MG63 (cell line): Measurements from ENCODE around the gene GJB5. TPM values are rescaled to one million over a fixed set of nuclear protein-coding genes. Genes with fewer than 3 reads are reported as not detected.
A peak's percentile ranks its signal among the peaks of the same experiment; 100 is the strongest.

ENCODE experiments used
- DNase-seq: peaks from one replicate; pipeline ENCODE4 v3.0.0-alpha.2; 2020
- H3K27me3 ChIP-seq: fragments of 250-450 bp; sonication (Bioruptor Pico); 2 replicates; pipeline ENCODE4 v1.5.1; 2020; ENCODE audit warnings: mild to moderate bottlenecking, moderate library complexity
- H3K36me3 ChIP-seq: fragments of 250-450 bp; sonication (Bioruptor Pico); 2 replicates; pipeline ENCODE4 v1.5.1; 2020; ENCODE audit warnings: mild to moderate bottlenecking, moderate library complexity
- H3K4me3 ChIP-seq: fragments of 250-450 bp; sonication (Bioruptor Pico); 2 replicates; pipeline ENCODE4 v1.5.1; 2020; ENCODE audit warnings: mild to moderate bottlenecking, moderate library complexity
- H3K9me3 ChIP-seq: fragments of 250-450 bp; sonication (Bioruptor Pico); 2 replicates; pipeline ENCODE4 v1.5.1; 2020; ENCODE audit warnings: mild to moderate bottlenecking, moderate library complexity
- total RNA-seq: library from RNA; depleted of rRNA; stranded (reverse); fragments of >200 nt; shearing (Covaris generic); gene quantifications from 2 replicates; pipeline ENCODE4 v1.2.3, GENCODE V29; 2014; ENCODE audit warnings: low replicate concordance

GJB5 gene
- total RNA-seq, 1 experiment from 2014 or later: not detected

DNA sequence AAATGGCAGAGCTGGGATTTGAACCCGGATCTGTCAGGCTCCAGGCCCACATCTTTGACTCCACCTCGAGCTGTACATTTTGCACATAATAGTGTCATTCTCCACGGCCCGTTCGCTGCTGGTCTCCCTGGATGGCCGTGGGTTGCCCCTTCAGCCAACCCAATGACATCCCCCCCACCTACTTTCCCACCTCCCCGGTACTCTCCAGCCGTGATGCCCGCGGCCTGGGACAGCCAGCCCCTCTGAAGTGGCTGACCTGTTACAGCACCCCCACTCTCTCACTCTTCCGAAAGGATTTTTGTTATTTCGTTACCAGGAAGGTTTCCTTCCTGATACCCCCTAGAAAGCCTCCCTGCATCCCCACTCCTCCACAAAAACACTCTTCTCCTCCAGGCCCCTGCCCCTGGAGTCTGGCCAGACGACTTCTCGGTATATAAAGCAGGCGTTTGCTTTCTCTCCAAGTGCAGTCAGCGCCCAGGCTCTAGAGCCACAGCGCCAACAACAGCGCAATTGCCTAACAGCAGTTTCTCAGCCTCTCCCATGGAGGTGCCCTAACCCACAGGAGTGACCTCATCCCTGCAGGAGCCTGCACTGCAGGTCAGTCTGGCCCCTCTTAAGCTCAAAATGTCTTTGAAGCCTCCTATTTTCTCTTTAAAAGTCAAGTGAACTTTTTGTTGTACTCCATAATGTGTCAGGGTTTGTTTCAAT is 14.5 kb upstream of the GJB5 start:
- no peaks in the 10 kb centered on the region for H3K9me3 ChIP-seq
- no peaks in the 10 kb centered on the region for H3K27me3 ChIP-seq
- no peak overlapping the region for H3K4me3 ChIP-seq
- H3K36me3 ChIP-seq: no peaks in the 10 kb centered on the region
- no peak for DNase-seq

DNA sequence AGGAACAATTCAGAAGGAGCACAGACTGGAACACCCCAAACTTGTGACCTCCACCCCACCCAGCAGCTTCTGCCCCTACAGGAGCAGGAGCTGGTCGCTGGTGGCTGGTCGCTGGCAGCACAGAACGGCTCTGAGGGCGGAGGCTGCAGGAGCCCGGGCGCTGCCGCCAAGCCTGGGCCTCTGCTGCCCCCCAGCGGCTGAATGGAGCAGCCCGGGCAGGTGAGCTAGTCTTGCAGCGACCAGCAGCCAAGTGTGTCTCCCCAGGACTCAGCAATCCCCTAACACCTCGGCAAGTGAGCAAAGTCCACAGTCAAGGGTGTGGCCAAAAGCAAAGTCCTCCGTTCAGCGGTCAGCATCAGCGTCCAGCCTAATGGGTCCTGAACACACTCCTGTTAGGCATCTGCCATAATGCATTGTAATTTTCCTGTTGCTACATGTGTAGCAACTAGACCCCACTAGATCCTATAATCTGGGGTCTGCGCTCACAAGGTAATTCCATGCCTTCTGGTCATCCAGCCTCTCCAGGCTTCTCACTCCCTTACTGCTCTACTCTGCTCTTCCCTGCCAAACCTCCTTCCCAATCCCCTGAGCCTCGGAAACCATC is 12.1 kb upstream of the GJB5 start:
- Histone ChIP-seq H3K27me3 (no peaks in the 10 kb centered on the region), H3K4me3 (no peak overlapping the region), H3K36me3 (no peaks in the 10 kb centered on the region), H3K9me3 (no peaks in the 10 kb centered on the region)
- DNase-seq: peak; percentile 69

DNA sequence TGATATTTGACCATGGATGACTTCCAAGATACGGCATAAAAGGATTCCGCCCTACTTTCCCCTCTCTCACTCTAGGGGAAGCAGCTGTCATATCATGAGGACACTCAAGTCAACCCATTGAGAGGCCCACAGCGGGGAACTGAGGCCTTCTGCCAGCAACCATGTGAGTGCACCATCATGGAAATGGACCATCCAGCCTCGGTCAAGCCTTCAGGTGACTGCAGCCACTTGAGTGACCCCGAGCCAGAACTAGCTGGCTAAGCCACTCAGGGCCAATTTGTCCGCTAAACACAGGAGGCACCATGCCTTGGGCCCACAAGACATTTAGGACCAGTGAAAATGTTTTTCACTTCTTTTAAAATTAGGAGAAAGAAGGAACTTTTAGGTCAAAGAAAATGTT is 11.1 kb upstream of the GJB5 start:
- Histone ChIP-seq H3K9me3 (no peaks in the 10 kb centered on the region), H3K4me3 (no peak overlapping the region), H3K36me3 (no peaks in the 10 kb centered on the region), H3K27me3 (no peaks in the 10 kb centered on the region)
- no peak for DNase-seq

DNA sequence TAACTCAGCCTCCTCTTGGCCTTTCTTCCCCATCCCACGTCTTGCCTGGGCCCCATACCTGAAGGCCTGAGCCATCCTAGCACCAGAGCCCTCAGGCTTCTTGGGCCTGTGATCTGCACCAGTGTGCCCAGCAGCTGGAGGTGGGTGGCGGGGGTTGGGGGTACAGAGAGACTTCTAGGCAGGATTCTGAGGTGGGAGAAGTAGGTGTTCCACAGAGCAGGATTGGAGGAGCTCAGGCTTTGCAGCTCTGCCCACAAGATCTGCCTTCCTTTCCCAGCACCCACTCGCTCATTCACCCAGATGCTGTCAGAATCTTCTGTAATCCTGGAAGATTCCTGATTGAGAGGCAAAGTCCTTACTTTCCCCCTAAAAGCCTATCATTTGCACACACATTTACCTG is 10.0 kb upstream of the GJB5 start:
- Histone ChIP-seq H3K4me3 (no peak overlapping the region), H3K9me3 (no peaks in the 10 kb centered on the region), H3K36me3 (no peaks in the 10 kb centered on the region), H3K27me3 (no peaks in the 10 kb centered on the region)
- DNase-seq: no peak

DNA sequence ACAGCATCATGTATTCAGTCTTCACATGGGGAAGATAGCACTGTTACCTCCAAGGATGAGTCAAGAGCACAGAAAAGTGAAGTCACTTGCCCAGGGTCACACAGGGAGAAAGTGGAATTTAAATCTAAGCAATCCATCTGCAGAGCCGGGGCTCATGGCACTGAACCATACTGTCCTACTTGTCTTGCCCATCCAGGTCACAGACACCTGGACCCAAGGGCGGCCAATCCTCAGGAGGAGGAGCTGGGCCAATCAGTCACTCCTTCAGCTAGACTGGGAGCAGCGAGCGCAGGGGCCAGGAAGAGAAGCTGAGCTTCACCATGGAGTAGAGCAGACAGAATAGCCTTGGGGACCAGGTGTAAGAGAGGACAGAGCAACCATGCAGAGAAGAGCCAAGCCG is 9.2 kb upstream of the GJB5 start:
- no peak for DNase-seq
- no peaks in the 10 kb centered on the region for H3K9me3 ChIP-seq

DNA sequence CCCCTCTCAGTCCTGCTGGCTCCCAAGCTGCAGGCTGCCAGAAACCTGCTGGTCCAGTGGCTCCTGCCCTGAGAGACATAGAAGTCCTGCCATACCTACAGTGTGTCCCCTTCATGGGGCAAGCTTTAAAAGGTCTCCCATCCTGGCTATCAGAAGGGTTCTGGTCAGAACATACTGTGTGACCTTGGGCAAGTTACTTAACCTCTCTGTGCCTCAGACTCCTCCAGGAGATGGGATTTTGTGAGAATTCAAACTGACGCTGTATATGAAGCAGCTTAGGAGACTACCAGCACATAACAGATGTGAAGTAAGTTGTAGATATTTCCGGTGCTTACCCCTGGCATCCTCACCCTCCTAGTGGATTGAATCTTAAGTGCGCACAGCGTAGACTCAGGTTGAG is 8.7 kb upstream of the GJB5 start:
- DNase-seq: no peak
- Histone ChIP-seq H3K36me3 (no peaks in the 10 kb centered on the region), H3K4me3 (no peak overlapping the region), H3K9me3 (no peaks in the 10 kb centered on the region), H3K27me3 (no peaks in the 10 kb centered on the region)

More for the DNA sequence above, 9.2 kb upstream of the GJB5 start:
- H3K4me3 ChIP-seq: no peak overlapping the region
- no peaks in the 10 kb centered on the region for H3K27me3 ChIP-seq
- H3K36me3 ChIP-seq: no peaks in the 10 kb centered on the region

DNA sequence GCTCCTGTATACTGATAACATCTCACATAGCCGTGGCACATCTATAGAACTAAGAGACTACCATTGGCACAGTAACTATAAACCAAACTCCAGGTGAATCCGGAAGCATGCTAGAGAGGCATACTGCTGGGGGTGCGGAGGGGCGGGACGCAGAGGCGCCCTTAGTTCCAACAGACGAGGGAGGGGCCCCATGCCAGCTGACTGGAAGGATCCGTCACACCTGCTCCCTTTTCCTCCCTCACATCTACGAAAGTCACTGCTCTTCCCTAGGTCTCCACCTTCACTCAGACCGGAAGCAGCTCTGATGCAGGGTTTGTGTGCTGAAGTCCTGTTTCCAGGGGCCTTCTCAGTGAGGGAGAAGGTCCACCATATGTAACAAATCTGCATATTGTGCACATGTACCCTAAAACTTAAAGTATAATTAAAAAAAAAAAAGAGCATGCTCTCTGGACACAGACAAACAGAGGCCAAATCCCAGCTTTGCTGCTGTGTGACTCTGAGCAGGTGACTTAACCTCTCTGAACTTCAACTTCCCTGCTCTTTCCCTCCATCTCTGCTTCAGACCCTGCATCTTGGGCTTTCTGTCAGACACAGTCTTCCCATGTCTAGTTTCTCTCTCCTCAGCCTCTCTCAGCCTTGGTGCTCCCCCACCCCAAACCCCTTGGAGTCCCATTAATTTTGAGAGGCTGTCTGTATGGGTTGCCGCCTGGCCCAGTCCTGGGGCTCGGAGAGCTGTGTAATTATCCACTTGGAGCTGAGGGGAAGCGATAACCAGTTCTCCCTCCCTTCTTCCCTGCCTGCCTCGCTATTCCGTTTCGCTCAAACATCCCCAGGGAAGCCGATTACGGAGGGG is 7.8 kb upstream of the GJB5 start:
- no peak for DNase-seq
- Histone ChIP-seq H3K4me3 (no peak overlapping the region), H3K9me3 (no peaks in the 10 kb centered on the region), H3K27me3 (no peaks in the 10 kb centered on the region), H3K36me3 (no peaks in the 10 kb centered on the region)

DNA sequence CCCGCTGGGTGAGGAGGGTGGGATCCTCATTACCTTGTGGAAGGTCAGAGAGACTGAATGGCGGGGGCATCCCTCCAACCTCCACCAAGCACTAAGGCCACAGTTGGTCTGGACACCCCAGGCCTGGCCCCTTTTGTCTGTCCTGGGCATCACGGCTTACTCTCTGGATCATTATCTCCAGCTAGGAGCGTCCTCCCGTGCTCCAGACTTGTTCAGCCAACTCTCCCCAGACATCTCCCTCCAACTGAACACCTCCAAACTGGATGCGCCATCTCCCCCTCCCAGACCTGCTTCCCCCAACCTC is 7.3 kb upstream of the GJB5 start:
- no peaks in the 10 kb centered on the region for H3K9me3 ChIP-seq
- no peaks in the 10 kb centered on the region for H3K27me3 ChIP-seq
- H3K4me3 ChIP-seq: no peak overlapping the region
- no peaks in the 10 kb centered on the region for H3K36me3 ChIP-seq
- no peak for DNase-seq

DNA sequence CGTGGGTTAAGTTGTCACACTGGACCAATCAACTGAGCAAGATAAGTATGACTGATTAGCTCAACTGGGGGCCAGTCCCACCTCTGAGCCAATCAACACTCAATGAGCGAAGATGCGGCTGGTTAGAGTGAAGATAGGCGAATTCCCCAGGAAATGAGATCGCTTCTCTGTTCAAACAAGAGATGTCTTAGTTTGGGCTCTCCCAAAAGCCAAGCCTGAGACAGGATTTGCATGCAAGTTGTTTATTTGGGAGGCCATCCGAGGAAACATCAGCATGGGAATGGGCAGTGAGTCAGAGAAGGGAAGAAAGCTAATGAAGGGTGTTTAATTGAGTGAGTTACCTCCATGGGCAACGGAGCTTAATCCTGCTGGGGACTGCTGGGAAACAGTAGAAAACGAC is 4.9 kb upstream of the GJB5 start:
- H3K36me3 ChIP-seq: no peaks in the 10 kb centered on the region
- H3K9me3 ChIP-seq: no peaks in the 10 kb centered on the region
- no peak overlapping the region for H3K4me3 ChIP-seq
- H3K27me3 ChIP-seq: no peaks in the 10 kb centered on the region
- DNase-seq: peak; percentile 23

DNA sequence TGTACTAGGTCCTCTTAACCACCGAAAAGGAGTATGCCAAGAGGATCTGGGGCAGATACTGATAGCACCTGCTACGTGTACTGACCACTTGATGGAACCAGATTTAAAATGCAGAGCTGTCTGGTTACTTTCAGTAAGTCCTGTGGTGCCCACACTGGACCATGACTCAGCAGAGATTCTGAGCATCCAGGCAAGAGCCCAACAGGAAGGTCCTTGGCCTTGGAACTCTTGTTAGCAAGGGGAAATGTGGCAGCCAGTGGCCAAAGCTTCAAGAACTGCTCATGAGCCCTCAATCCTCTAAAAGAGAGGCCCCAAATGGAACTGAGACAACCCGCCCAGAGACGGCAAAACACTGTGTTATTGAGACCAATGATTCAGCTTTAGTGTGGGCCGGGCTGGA is 4.2 kb upstream of the GJB5 start:
- no peak overlapping the region for H3K4me3 ChIP-seq
- H3K36me3 ChIP-seq: no peaks in the 10 kb centered on the region
- H3K9me3 ChIP-seq: no peaks in the 10 kb centered on the region
- no peaks in the 10 kb centered on the region for H3K27me3 ChIP-seq
- DNase-seq: peak; percentile 13

DNA sequence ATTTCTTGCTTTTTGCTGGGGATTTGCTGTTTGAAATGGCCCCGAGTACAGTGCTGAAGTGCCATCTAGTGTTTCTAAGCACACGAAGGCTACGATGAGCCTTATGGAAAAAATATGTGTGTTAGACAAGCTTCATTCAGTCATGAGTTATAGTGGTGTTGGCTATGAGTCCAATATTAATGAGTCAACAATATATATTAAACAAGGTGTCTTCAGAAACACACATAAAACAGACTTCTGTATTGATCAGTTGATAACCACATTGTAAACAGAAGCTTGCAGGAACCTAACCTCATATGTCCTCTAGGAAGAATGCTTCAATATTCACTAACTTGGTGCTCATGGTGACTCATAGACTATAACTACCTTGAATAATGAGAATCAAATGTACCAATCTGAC is 1.7 kb upstream of the GJB5 start:
- H3K4me3 ChIP-seq: no peak overlapping the region
- H3K36me3 ChIP-seq: no peaks in the 10 kb centered on the region
- no peaks in the 10 kb centered on the region for H3K9me3 ChIP-seq
- no peak for DNase-seq
- no peaks in the 10 kb centered on the region for H3K27me3 ChIP-seq

DNA sequence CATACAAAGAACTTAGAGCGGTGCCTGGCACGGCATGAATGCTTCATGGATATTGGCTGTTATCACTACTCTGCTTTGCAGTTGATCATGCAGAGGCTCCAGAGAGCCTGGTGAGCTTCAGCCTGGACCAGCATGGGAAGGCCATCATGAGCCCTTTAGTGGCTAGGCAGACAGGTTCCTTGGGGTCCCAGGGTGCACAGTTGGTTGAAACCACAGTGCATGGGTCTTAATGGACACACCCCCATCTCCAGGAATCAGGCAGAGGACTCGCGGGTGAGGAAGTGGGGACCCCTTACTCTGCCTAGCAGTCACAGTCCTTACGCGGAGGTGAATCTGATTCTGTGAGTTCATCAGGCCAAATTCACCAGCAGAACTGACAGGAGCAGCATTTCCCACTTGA is 1.1 kb downstream of the GJB5 start:
- no peaks in the 10 kb centered on the region for H3K9me3 ChIP-seq
- H3K27me3 ChIP-seq: no peaks in the 10 kb centered on the region
- no peak overlapping the region for H3K4me3 ChIP-seq
- H3K36me3 ChIP-seq: no peaks in the 10 kb centered on the region
- no peak for DNase-seq

DNA sequence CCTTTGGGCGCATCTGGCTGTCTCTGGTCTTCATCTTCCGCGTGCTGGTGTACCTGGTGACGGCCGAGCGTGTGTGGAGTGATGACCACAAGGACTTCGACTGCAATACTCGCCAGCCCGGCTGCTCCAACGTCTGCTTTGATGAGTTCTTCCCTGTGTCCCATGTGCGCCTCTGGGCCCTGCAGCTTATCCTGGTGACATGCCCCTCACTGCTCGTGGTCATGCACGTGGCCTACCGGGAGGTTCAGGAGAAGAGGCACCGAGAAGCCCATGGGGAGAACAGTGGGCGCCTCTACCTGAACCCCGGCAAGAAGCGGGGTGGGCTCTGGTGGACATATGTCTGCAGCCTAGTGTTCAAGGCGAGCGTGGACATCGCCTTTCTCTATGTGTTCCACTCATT is 2.5 kb downstream of the GJB5 start:
- Histone ChIP-seq H3K9me3 (no peaks in the 10 kb centered on the region), H3K36me3 (no peaks in the 10 kb centered on the region), H3K27me3 (no peaks in the 10 kb centered on the region), H3K4me3 (no peak overlapping the region)
- no peak for DNase-seq

DNA sequence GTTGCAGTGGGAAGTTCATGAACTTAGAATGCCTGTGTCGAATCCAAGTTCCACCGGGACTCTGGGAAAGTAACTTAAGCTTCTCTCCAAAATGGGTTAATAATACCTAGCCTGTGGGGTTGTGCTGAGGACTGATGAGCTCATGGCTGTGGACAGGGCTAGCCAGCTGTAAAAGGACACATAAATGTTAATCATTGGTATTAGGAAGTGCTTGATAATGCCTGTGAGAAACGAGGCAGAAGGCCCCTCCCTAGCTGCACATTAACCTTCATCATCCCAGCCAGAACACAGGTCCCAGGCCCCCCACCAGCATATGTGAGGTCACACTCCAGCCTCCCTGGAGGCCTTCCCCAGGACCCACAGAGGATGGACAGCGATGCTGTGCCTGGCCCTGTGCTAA is 3.9 kb downstream of the GJB5 start:
- no peak for DNase-seq
- Histone ChIP-seq H3K36me3 (no peaks in the 10 kb centered on the region), H3K4me3 (no peak overlapping the region), H3K27me3 (no peaks in the 10 kb centered on the region), H3K9me3 (no peaks in the 10 kb centered on the region)

DNA sequence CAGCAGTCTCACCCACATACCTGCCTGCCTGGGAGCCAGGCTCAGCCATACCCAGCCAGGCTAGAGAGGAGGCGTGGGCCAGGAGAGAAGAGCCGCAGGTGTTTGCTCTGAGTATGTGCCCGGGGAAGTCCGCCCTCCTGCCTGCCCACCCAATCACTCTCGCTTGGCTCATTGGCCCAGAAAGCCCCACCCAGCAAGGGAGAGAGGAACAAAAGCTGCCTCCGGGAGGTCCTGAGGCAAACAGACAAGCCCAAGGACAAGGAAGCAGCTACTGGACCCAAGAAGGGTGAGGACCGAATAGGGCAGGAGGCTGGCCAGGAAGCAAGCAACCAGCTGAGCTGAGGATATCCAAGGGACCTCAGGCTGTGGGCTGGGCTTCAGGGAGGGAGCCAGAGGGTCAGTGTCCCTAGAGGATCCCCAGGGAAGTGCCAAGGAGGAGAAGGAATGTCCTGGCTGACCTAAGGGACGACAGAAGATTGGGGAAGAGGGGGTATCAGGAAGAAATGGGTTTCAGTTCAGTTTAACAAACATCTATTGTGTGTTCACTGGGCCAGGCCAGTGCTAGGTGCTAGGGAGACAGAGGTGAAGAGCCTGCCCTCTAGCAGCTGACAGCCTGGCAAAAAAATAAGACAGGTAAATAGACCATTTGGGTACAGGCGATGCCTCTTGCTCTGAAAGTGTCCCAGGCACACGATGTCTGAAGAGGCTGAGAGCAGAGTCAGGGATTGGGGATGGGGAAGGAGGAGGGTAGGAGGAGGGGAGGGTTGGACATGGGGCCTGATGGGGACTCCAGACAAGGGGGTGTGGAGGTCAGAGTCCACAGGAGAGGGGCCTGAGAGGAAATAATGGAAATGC is 4.9 kb downstream of the GJB5 start, which contains the start of gene GJB4:
TSS of gene GJB4 (plus strand) at position 238 of the 855 bp plus-strand sequence. CDS start 1,515 bp downstream, outside the sequence.
- no peaks in the 10 kb centered on the region for H3K9me3 ChIP-seq
- no peaks in the 10 kb centered on the region for H3K27me3 ChIP-seq
- DNase-seq: no peak
- H3K4me3 ChIP-seq: no peak within 1 kb of the TSS
- no peaks in the 10 kb centered on the region for H3K36me3 ChIP-seq

DNA sequence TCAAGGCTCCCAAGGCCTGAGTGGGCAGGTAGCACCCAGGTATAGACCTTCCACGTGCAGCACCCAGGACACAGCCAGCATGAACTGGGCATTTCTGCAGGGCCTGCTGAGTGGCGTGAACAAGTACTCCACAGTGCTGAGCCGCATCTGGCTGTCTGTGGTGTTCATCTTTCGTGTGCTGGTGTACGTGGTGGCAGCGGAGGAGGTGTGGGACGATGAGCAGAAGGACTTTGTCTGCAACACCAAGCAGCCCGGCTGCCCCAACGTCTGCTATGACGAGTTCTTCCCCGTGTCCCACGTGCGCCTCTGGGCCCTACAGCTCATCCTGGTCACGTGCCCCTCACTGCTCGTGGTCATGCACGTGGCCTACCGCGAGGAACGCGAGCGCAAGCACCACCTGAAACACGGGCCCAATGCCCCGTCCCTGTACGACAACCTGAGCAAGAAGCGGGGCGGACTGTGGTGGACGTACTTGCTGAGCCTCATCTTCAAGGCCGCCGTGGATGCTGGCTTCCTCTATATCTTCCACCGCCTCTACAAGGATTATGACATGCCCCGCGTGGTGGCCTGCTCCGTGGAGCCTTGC is 6.4 kb downstream of the GJB5 start:
- Histone ChIP-seq H3K4me3 (no peak overlapping the region), H3K27me3 (no peaks in the 10 kb centered on the region), H3K36me3 (no peaks in the 10 kb centered on the region), H3K9me3 (no peaks in the 10 kb centered on the region)
- DNase-seq: no peak
